Chondrocyte (in vitro differentiated cells): ENCODE results near the gene ACSL1. TPM values are rescaled to one million over a fixed set of nuclear protein-coding genes. Genes with fewer than 3 reads are reported as not detected.

Source experiments
- DNase-seq: peaks from one replicate; pipeline ENCODE4 v3.0.0; 2021; ENCODE audit warnings: mixed read lengths, low spot score
- H3K27ac Mint-ChIP-seq: one replicate; pipeline ENCODE4 v1.8.0; 2021; ENCODE audit warnings: mild to moderate bottlenecking, moderate library complexity, mixed read lengths; ENCODE audit not compliant: unreplicated experiment
- H3K27me3 Mint-ChIP-seq: 2 replicates; pipeline ENCODE4 v1.8.0; 2021; ENCODE audit warnings: low read depth, mixed read lengths
- H3K36me3 Mint-ChIP-seq: 2 replicates; pipeline ENCODE4 v1.8.0; 2021; ENCODE audit warnings: low read depth, mixed read lengths
- H3K4me1 Mint-ChIP-seq: 2 replicates; pipeline ENCODE4 v1.8.0; 2021; ENCODE audit warnings: low read depth, mild to moderate bottlenecking, mixed read lengths
- H3K4me3 Mint-ChIP-seq: one replicate; pipeline ENCODE4 v1.8.0; 2021; ENCODE audit warnings: mild to moderate bottlenecking, moderate library complexity, mixed read lengths; ENCODE audit not compliant: unreplicated experiment
- H3K9me3 Mint-ChIP-seq: 2 replicates; pipeline ENCODE4 v1.8.0; 2021; ENCODE audit warnings: low read depth, mixed read lengths
- total RNA-seq: library from RNA; stranded (reverse); gene quantifications from 3 replicates; pipeline ENCODE4 v1.2.1, GENCODE V29; 2021
- TF ChIP-seq, protein P1 (sequence below): fragments of 200-600 bp; sonication (generic); IDR thresholded peaks from 2 replicates; pipeline ENCODE4 v1.5.0; 2021; ENCODE audit warnings: antibody characterized with exemption, mild to moderate bottlenecking, moderate library complexity

The ACSL1 gene
- total RNA-seq, 1 donor from 2014 or later, result 41.2 TPM

DNA sequence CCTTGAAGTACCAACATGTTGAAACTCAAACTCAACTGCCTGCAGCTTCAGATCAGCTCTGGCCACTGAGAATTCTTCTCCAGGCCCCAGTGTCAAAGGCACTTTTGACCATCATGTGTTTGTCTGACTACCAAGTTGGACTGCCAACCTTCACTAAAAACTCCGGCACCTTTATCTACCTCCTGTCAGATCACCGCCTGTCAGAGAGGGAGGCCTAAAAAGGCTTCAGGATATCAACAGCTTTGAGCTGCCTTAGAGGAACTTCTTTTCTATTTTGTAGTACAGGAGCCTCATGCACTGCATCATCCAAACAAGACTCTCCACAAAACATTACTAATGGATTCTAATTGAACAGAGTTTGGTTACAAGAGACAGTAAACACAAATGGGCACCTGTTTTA is 2.8 kb downstream of the ACSL1 start:
- H3K36me3 Mint-ChIP-seq, result no peaks in the 10 kb centered on the region
- H3K4me1 Mint-ChIP-seq, result peaks cover 24% of the 10 kb centered on the region
- no peak overlapping the region for H3K4me3 Mint-ChIP-seq
- H3K27ac Mint-ChIP-seq, result no peak overlapping the region
- H3K27me3 Mint-ChIP-seq, result no peaks in the 10 kb centered on the region
- H3K9me3 Mint-ChIP-seq, result no peaks in the 10 kb centered on the region
- DNase-seq, result no peak
- TF ChIP-seq, protein P1, sequence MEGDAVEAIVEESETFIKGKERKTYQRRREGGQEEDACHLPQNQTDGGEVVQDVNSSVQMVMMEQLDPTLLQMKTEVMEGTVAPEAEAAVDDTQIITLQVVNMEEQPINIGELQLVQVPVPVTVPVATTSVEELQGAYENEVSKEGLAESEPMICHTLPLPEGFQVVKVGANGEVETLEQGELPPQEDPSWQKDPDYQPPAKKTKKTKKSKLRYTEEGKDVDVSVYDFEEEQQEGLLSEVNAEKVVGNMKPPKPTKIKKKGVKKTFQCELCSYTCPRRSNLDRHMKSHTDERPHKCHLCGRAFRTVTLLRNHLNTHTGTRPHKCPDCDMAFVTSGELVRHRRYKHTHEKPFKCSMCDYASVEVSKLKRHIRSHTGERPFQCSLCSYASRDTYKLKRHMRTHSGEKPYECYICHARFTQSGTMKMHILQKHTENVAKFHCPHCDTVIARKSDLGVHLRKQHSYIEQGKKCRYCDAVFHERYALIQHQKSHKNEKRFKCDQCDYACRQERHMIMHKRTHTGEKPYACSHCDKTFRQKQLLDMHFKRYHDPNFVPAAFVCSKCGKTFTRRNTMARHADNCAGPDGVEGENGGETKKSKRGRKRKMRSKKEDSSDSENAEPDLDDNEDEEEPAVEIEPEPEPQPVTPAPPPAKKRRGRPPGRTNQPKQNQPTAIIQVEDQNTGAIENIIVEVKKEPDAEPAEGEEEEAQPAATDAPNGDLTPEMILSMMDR, result no peak

DNA sequence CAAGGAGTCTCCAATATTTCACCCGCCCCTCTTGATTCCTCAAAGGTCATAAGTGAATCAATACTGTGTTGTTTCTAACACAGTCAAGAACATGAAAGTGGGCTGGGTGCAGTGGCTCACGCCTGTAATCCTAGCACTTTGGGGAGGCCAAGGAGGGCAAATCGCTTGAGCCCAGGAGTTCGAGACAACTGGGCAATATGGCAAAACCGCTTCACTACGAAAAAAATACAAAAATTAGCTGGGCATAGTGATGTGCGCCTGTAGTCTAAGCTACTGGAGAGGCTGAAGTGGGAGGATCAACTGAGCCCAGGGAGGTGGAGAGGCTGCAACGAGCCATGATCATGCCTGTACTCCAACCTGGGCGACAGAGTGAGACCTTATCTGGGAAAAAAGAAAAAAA is 3.4 kb downstream of the ACSL1 start:
- H3K9me3 Mint-ChIP-seq, result no peaks in the 10 kb centered on the region
- TF ChIP-seq, protein P1, result no peak
- no peaks in the 10 kb centered on the region for H3K36me3 Mint-ChIP-seq
- H3K4me1 Mint-ChIP-seq, result peaks cover 25% of the 10 kb centered on the region
- H3K27me3 Mint-ChIP-seq, result no peaks in the 10 kb centered on the region
- DNase-seq, result no peak
- H3K4me3 Mint-ChIP-seq, result no peak overlapping the region
- H3K27ac Mint-ChIP-seq, result no peak overlapping the region

DNA sequence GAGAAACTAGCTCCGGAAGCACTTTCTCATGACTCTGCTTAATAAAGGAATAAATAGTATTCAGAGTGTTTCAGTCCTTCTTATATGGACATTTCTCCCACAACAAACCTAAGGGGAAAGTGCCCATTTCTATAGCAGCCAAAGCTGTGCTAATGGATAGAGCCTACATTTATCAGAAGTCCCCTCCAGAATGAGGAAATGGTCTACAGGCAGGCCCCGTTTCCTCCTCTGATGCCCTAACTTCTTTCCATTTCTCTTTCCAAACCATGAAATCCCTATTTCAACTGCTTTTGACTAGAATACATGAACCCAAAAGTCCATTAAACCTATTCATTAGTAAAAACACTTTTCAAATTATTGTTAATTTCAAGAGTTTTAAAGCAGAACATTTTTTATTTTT is 4.5 kb downstream of the ACSL1 start:
- Mint-ChIP-seq H3K4me3 (no peak overlapping the region), H3K27ac (no peak overlapping the region), H3K4me1 (peaks cover 26% of the 10 kb centered on the region), H3K9me3 (no peaks in the 10 kb centered on the region), H3K27me3 (no peaks in the 10 kb centered on the region), H3K36me3 (no peaks in the 10 kb centered on the region)
- DNase-seq, result no peak
- TF ChIP-seq, protein P1, result no peak

DNA sequence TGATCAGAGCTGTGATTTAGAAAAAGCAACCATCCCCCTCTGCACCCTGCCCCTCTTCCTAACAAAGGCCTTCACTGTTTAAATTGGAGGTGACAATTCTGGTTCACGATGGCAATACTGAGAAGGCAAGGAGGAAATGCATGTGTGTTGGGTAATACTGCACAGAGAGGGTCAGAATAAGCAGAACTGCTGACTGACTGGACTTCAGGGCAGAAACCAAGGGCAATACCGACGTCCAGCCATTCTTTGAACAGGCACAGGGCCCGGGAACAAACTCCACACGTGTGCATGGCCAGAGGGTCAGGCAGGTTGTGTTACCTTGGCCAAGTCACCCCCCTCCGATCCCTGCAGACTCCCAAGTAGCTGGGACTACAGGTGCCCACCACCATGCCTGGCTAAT is 6.0 kb downstream of the ACSL1 start:
- Mint-ChIP-seq H3K36me3 (no peaks in the 10 kb centered on the region), H3K4me1 (peaks cover 36% of the 10 kb centered on the region), H3K27ac (no peak overlapping the region), H3K9me3 (no peaks in the 10 kb centered on the region), H3K27me3 (no peaks in the 10 kb centered on the region), H3K4me3 (no peak overlapping the region)
- DNase-seq, result no peak
- TF ChIP-seq, protein P1, result no peak

DNA sequence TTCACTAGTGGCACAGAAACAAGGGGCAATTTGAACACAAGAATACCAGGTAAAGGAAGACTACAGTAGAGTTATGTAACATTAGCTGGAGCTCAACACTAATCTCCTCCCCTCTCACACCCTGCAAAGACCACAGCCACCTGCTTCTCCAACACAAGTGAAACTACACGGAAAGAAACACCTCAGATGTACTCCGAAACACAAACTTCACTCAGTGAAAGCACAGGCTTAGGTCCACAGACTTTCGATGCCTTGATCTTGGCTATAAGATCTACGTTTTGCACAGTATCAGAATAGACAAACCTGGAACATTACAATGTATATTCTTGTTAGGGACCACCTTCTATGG is 7.6 kb downstream of the ACSL1 start:
- Mint-ChIP-seq H3K4me3 (no peak overlapping the region), H3K27me3 (no peaks in the 10 kb centered on the region), H3K4me1 (peaks cover 36% of the 10 kb centered on the region), H3K36me3 (no peaks in the 10 kb centered on the region), H3K27ac (no peak overlapping the region), H3K9me3 (no peaks in the 10 kb centered on the region)
- TF ChIP-seq, protein P1, result no peak
- no peak for DNase-seq
